ENCODE data around the gene STOML3. TPM values are rescaled to one million over a fixed set of nuclear protein-coding genes. Genes with fewer than 3 reads are reported as not detected.

The STOML3 gene
- total RNA-seq, 4 donors from 2014 or later, result not detected

- DNase-seq (ENCODE audit: low spot score in 2 of 2), result no peak
- H3K4me3 ChIP-seq, result no peak overlapping the region
- H3K9me3 ChIP-seq, result no peaks in the 10 kb centered on the region
- H3K4me1 ChIP-seq, result no peaks in the 10 kb centered on the region
- no peaks in the 10 kb centered on the region for H3K27me3 ChIP-seq
- WGBS, result 52% methylated on average over 2 of the region's 2 CpGs
- H3K36me3 ChIP-seq, result no peaks in the 10 kb centered on the region
- no peak overlapping the region for H3K27ac ChIP-seq
- TF ChIP-seq POLR2A (IDR thresholded peaks at IDR 0.05) (no peak), POLR2AphosphoS5 (IDR thresholded peaks at IDR 0.05) (no peak), EP300 (IDR thresholded peaks at IDR 0.05) (no peak), CTCF (IDR thresholded peaks at IDR 0.05) (no peak)
These were observed 9.5 kb downstream of the STOML3 start for GRCh38 chr13:38981096-38981495.

GRCh38 chr13:38980750-38981078 lies 9.9 kb downstream of the STOML3 start:
- H3K36me3 ChIP-seq, result no peaks in the 10 kb centered on the region
- H3K27me3 ChIP-seq, result no peaks in the 10 kb centered on the region
- H3K4me3 ChIP-seq, result no peak overlapping the region
- WGBS, result 24% methylated on average over 2 of the region's 2 CpGs
- no peak for DNase-seq (ENCODE audit: low spot score in 2 of 2)
- no peak for TF ChIP-seq CTCF (IDR thresholded peaks at IDR 0.05)
- TF ChIP-seq POLR2A (IDR thresholded peaks at IDR 0.05), result no peak
- TF ChIP-seq EP300 (IDR thresholded peaks at IDR 0.05), result no peak
- no peak for TF ChIP-seq POLR2AphosphoS5 (IDR thresholded peaks at IDR 0.05)
- no peaks in the 10 kb centered on the region for H3K4me1 ChIP-seq
- no peak overlapping the region for H3K27ac ChIP-seq
- H3K9me3 ChIP-seq, result no peaks in the 10 kb centered on the region

- no peak for TF ChIP-seq CTCF (IDR thresholded peaks at IDR 0.05)
- no peak for TF ChIP-seq POLR2AphosphoS5 (IDR thresholded peaks at IDR 0.05)
- no peak for TF ChIP-seq EP300 (IDR thresholded peaks at IDR 0.05)
- TF ChIP-seq POLR2A (IDR thresholded peaks at IDR 0.05), result no peak
- WGBS, result 39% methylated on average over 8 of the region's 9 CpGs
- Histone ChIP-seq H3K4me1 (no peaks in the 10 kb centered on the region), H3K4me3 (no peak overlapping the region), H3K27me3 (no peaks in the 10 kb centered on the region), H3K9me3 (no peaks in the 10 kb centered on the region), H3K27ac (no peak overlapping the region), H3K36me3 (no peaks in the 10 kb centered on the region)
- no peak for DNase-seq (ENCODE audit: low spot score in 2 of 2)
These were observed 10.5 kb downstream of the STOML3 start for GRCh38 chr13:38979891-38980749.

DNA sequence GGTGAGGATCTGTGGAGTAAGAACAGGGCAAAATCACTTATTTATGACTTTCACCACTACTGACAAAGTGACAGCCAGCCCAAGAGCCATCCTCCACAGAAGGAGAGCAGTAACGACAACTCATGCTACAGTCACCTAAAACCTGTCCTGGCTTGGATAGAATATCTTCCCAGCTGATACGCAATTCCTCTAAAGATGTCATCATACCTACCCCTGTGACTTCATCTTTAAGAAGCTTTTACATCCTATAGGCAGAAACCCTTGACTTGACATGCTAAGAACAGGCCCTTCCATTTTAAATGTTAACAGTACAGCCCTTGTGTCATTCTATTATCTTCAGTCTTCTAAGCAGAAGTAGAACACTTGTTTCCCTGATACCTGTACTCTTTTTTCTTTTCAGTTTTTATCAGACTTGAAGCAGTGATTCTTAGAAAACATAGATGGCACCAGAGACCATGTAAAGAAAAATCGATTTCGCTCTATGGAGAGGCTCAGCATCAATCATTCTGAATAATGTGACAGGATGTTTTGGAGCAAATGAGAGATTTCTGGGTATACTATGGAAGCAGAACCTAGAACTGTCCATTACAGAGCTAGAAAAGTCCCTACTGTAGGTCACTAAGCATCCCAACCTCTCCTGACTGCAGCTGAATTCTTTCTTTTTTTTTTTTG lies 20.1 kb downstream of the STOML3 start:
- Histone ChIP-seq H3K36me3 (no peaks in the 10 kb centered on the region), H3K9me3 (no peaks in the 10 kb centered on the region), H3K4me3 (no peak overlapping the region), H3K4me1 (no peaks in the 10 kb centered on the region), H3K27ac (no peak overlapping the region), H3K27me3 (no peaks in the 10 kb centered on the region)
- TF ChIP-seq EP300 (IDR thresholded peaks at IDR 0.05), result no peak
- TF ChIP-seq CTCF (IDR thresholded peaks at IDR 0.05), result no peak
- no peak for TF ChIP-seq POLR2A (IDR thresholded peaks at IDR 0.05)
- TF ChIP-seq POLR2AphosphoS5 (IDR thresholded peaks at IDR 0.05), result no peak
- 86% methylated on average over 4 of the region's 4 CpGs for WGBS
- DNase-seq (ENCODE audit: low spot score in 2 of 2), result no peak

DNA sequence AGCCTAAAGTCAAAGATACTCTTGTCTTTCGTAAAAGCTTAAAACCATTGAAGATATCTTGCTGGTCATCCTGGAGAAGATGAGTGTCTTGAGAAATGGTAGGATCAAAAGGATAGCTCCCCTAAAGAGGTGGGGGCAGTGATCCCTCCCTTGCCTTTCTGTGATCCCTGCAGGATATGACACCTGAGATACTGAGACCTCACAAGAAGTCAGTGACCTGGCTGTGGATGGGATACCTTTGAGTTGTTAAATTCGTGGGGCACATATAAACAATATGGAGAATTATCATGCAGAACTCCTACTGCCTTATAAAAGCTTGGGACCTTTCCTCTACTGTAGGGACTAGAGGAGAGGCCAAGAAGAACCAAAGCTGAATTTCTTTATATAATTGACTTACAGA lies 21.4 kb downstream of the STOML3 start:
- Histone ChIP-seq H3K9me3 (no peaks in the 10 kb centered on the region), H3K27ac (no peak overlapping the region), H3K4me1 (no peaks in the 10 kb centered on the region), H3K4me3 (no peak overlapping the region), H3K27me3 (no peaks in the 10 kb centered on the region), H3K36me3 (no peaks in the 10 kb centered on the region)
- no peak for DNase-seq (ENCODE audit: low spot score in 2 of 2)
- TF ChIP-seq POLR2A (IDR thresholded peaks at IDR 0.05) (no peak), POLR2AphosphoS5 (IDR thresholded peaks at IDR 0.05) (no peak), EP300 (IDR thresholded peaks at IDR 0.05) (no peak), CTCF (IDR thresholded peaks at IDR 0.05) (no peak)
- WGBS, result 72% methylated on average over 2 of the region's 2 CpGs
